ENCODE results near the gene CGB5.

CGB5 gene

GRCh38 chr19:49091391-49092038 is 47.9 kb downstream of the CGB5 start:
- DNase-seq, result no peak

GRCh38 chr19:49092686-49093085 is 49.0 kb downstream of the CGB5 start:
- no peak for DNase-seq
